K562 (cell line): ENCODE data around the gene HSPA6. TPM values are rescaled to one million over a fixed set of nuclear protein-coding genes. Genes with fewer than 3 reads are reported as not detected.

Experiments used
- ATAC-seq: fragments of 200-7000 bp; cut with Tn5 transposase; 3 replicates; pipeline ENCODE4 v1.9.1; 2020; ENCODE audit warnings: moderate library complexity
- BruUV-seq: library from RNA; stranded (reverse); fragments of 400-500 nt; replicated peaks from 2 replicates; lab custom pipeline; 2021; lab: Mats Ljungman, UMichigan
- CTCF ChIA-PET: fragments of 300-600 bp; formaldehyde crosslinking; extraction: SDS; loops from one replicate; lab custom pipeline; 2021; ENCODE audit warnings: low intra/inter-chr PET ratio; lab: Yijun Ruan, JAX
- POLR2A ChIA-PET: fragments of 300-600, 350-650 bp; sonication (Branson Sonifier 250); formaldehyde crosslinking; extraction: SDS; loops from one replicate; lab custom pipeline; 2021; ENCODE audit warnings: antibody characterized with exemption, inconsistent platforms; lab: Yijun Ruan, JAX
- DNase-seq, 4 experiments: peaks; one replicate each; pipeline versions ENCODE4 v3.0.0 to v3.0.0-alpha.2; 2011 to 2018; ENCODE audit warnings: low spot score in 3 of 4, mixed read lengths in 3 of 4; ENCODE audit errors: extremely low read depth in 1 of 4
- FAIRE-seq: peaks from 2 replicates; lab custom pipeline; 2011; peaks lifted over from hg19 to GRCh38; lab: Jason Lieb, UNC
- H2AFZ ChIP-seq: 2 replicates; pipeline ENCODE4 v1.6.0; 2011; ENCODE audit warnings: low read depth, low read length, control low read depth, inconsistent platforms
- H3K27ac ChIP-seq: fragments of 200-600 bp; 3 replicates; pipeline ENCODE4 v1.8.0; 2011; ENCODE audit warnings: low read depth, mild to moderate bottlenecking, control low read depth, inconsistent platforms, low read length, moderate library complexity, mixed read lengths; ENCODE audit errors: extremely low read depth
- H3K27me3 ChIP-seq, 2 experiments: fragments of 300-600 bp in 1 of 2; 2 replicates in 1 of 2; 3 replicates in 1 of 2; pipeline versions ENCODE4 v1.6.0 to v1.8.0; 2011; ENCODE audit warnings: inconsistent platforms in 2 of 2, low read length in 2 of 2, mild to moderate bottlenecking in 1 of 2, mixed read lengths in 1 of 2, moderate library complexity in 1 of 2; ENCODE audit not compliant: control insufficient read depth in 2 of 2, insufficient read depth in 2 of 2
- H3K36me3 ChIP-seq: fragments of 300-600 bp; 3 replicates; pipeline ENCODE4 v1.8.0; 2011; ENCODE audit warnings: mild to moderate bottlenecking, low read length, inconsistent platforms; ENCODE audit not compliant: control insufficient read depth, insufficient read depth
- H3K4me1 ChIP-seq, 2 experiments: fragments of 200-600 bp in 1 of 2; replicated peaks in 1 of 2; 2 replicates in 1 of 2; 3 replicates in 1 of 2; pipeline versions ENCODE4 v1.5.1 to v1.8.0; 2011; ENCODE audit warnings: inconsistent platforms in 2 of 2, low read length in 2 of 2, mild to moderate bottlenecking in 1 of 2, mixed read lengths in 1 of 2, moderate library complexity in 1 of 2; ENCODE audit not compliant: control insufficient read depth in 2 of 2, insufficient read depth in 2 of 2
- H3K4me2 ChIP-seq: 2 replicates; pipeline ENCODE4 v1.6.1; 2011; ENCODE audit warnings: low read length, control low read depth, inconsistent platforms, mixed read lengths; ENCODE audit not compliant: insufficient read depth
- H3K4me3 ChIP-seq: fragments of 200-600 bp; sonication (generic), shearing (Covaris generic); 2 replicates; pipeline ENCODE4 v1.5.1; 2016; ENCODE audit warnings: control low read depth, inconsistent platforms
- H3K79me2 ChIP-seq: fragments of 200-600 bp; 3 replicates; pipeline ENCODE4 v1.8.0; 2011; ENCODE audit warnings: low read length, inconsistent platforms; ENCODE audit not compliant: control insufficient read depth, insufficient read depth
- H3K9ac ChIP-seq, 2 experiments: 2 replicates each; pipeline versions ENCODE4 v1.6.0 to v1.6.1; 2011; ENCODE audit warnings: low read depth in 2 of 2, low read length in 2 of 2, control low read depth in 1 of 2, inconsistent platforms in 1 of 2, mild to moderate bottlenecking in 1 of 2, mixed read lengths in 1 of 2; ENCODE audit not compliant: insufficient read depth in 1 of 2
- H3K9me1 ChIP-seq: one replicate; pipeline ENCODE4 v1.6.0; 2011; ENCODE audit warnings: inconsistent platforms, mild to moderate bottlenecking, low read length, moderate library complexity; ENCODE audit not compliant: control insufficient read depth, insufficient read depth
- H3K9me3 ChIP-seq: replicated peaks from 2 replicates; pipeline ENCODE4 v1.5.1; 2011; ENCODE audit warnings: low read depth, low read length, inconsistent platforms; ENCODE audit not compliant: control insufficient read depth, insufficient read depth
- H4K20me1 ChIP-seq: replicated peaks from 2 replicates; pipeline ENCODE4 v1.6.1; 2011; ENCODE audit warnings: low read length, inconsistent platforms, mixed read lengths; ENCODE audit not compliant: control insufficient read depth, insufficient read depth
- EP300 ChIP-seq: IDR thresholded peaks from 2 replicates; pipeline ENCODE4 v1.6.1; 2012; ENCODE audit warnings: low read length, improper control_type of control experiment
- HDAC2 ChIP-seq: fragments of 450-650 bp; IDR thresholded peaks from 2 replicates; pipeline ENCODE4 v1.6.1; 2016; ENCODE audit warnings: mild to moderate bottlenecking
- LCOR ChIP-seq: sonication (generic); formaldehyde crosslinking; IDR thresholded peaks from 2 replicates; pipeline ENCODE4 v1.8.0; 2022; ENCODE audit warnings: mild to moderate bottlenecking, missing genetic modification reagents
- RFX1 ChIP-seq: fragments of 450-650 bp; IDR thresholded peaks from 2 replicates; pipeline ENCODE4 v1.6.1; 2016; ENCODE audit warnings: mild to moderate bottlenecking, moderate library complexity
- ZNF140 ChIP-seq: fragments of 250-450 bp; sonication (Bioruptor Pico); IDR thresholded peaks from 2 replicates; pipeline ENCODE4 v1.8.0; 2021; ENCODE audit warnings: moderate library complexity, mild to moderate bottlenecking, inconsistent platforms
- ZNF592 ChIP-seq: fragments of 450-650 bp; IDR thresholded peaks from 2 replicates; pipeline ENCODE4 v1.6.1; 2017; ENCODE audit warnings: antibody characterized with exemption, mild to moderate bottlenecking
- WGBS: fragments of 100-300 bp; shearing (Covaris generic); methylation state at CpG from one replicate; pipeline ENCODE4 v1.1.6; 2016; ENCODE audit warnings: low coverage, mixed read lengths; ENCODE audit not compliant: insufficient coverage; ENCODE audit errors: missing lambda C conversion rate; 5-methylcytosine and 5-hydroxymethylcytosine counted together
- in situ Hi-C: fragments of 300-500 bp; cut with MboI; formaldehyde crosslinking; loops from 4 replicates; pipeline ENCODE4 v1.15.0; 2018; ENCODE audit warnings: inconsistent platforms, mixed read lengths
- intact Hi-C: fragments of 100-400 bp; cut with micrococcal nuclease; formaldehyde crosslinking; loops from 2 replicates; pipeline ENCODE4 v1.14.2; 2022
- polyA plus RNA-seq, 8 experiments: library from polyadenylated mRNA; depleted of rRNA in 4 of 8; stranded (reverse) in 5 of 8; unstranded in 3 of 8; fragments of >200 nt; fragmentation: Nextera tagmentation in 2 of 8; fragmentation: Illumina TruSeq in 1 of 8; extraction: Ambion mirVana in 2 of 8; extraction: Trizol in 1 of 8; gene quantifications; 2 replicates each; pipeline versions ENCODE4 v1.2.1 to v1.2.3, GENCODE V29; 2011 to 2014; ENCODE audit warnings: inconsistent platforms in 1 of 8, missing spikeins in 1 of 8
- total RNA-seq, 7 experiments: library from RNA; depleted of rRNA in 6 of 7; stranded (reverse); fragments of >200 nt in 6 of 7; fragmentation: Illumina TruSeq in 2 of 7; extraction: Trizol in 2 of 7; gene quantifications; 2 replicates each; pipeline versions ENCODE4 v1.2.1 to v1.2.3, GENCODE V29; 2011 to 2021; ENCODE audit warnings: low replicate concordance in 1 of 7
- TF ChIP-seq, protein P1 (sequence below), 2 experiments: fragments of 250-450 bp in 1 of 2; fragments of 450-650 bp in 1 of 2; sonication (Bioruptor Pico) in 1 of 2; IDR thresholded peaks; 2 replicates each; pipeline versions ENCODE4 v1.6.1 to v1.8.0; 2016 to 2021; ENCODE audit warnings: mild to moderate bottlenecking in 2 of 2, moderate library complexity in 2 of 2, missing compliant biosample characterization in 1 of 2, missing genetic modification characterization in 1 of 2
- TF ChIP-seq, protein P2 (sequence below): fragments of 200-800 bp; sonication (Bioruptor generic); IDR thresholded peaks from 2 replicates; pipeline ENCODE4 v1.6.1; 2017; ENCODE audit warnings: missing genetic modification characterization, missing compliant biosample characterization

The HSPA6 gene
- total and polyA plus RNA-seq, 9 of the 15 experiments (the other 6 are each of a cell fraction or from before 2014, with no cell fraction given) = 0.15 to 10.0 (median 2.4) TPM

GRCh38 chr1:161502181-161502580 lies 22.2 kb upstream of the HSPA6 start:
- intact Hi-C loops (no loop called here), in situ Hi-C loops (no loop called here)
- no peaks in the 10 kb centered on the region for H3K27me3 ChIP-seq
- DNase-seq (no peak), FAIRE-seq (no peak), ATAC-seq (no peak)
- peak overlapping the region in 1 of 2 experiments; percentile 15; a peak in 3 of 4 replicates for H3K9ac ChIP-seq
- H3K9me1 ChIP-seq = no peaks in the 10 kb centered on the region
- peaks cover 13 to 46% of the 10 kb centered on the region in 2 experiments for H3K4me1 ChIP-seq
- BruUV-seq = no TSS peak
- no peak overlapping the region for H3K4me3 ChIP-seq
- ChIA-PET CTCF (no interaction called here), POLR2A (interaction anchor here (0.8 kb wide), 1 partner anchor 265 kb away, joined by 3 read pairs; no protein-coding TSS in a partner anchor)
- H3K9me3 ChIP-seq = no peaks in the 10 kb centered on the region
- peak overlapping the region; percentile 87 for H3K27ac ChIP-seq
- peak overlapping the region; percentile 74 for H2AFZ ChIP-seq
- 12% methylated on average over 4 of the region's 4 CpGs for WGBS
- TF ChIP-seq, protein P1, sequence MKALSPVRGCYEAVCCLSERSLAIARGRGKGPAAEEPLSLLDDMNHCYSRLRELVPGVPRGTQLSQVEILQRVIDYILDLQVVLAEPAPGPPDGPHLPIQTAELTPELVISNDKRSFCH (CRISPR knock-in tag; IDR thresholded peaks at IDR 0.05) = no peak
- TF ChIP-seq, protein P1 (tag; IDR thresholded peaks at IDR 0.05) = peak; percentile 75
- TF ChIP-seq HDAC2 (no peak), ZNF140 (CRISPR knock-in tag) (no peak), EP300 (no peak), RFX1 (no peak), LCOR (CRISPR knock-in tag) (no peak), ZNF592 (peak; percentile 33; the same call in 1 of the 2 replicates)
- TF ChIP-seq, protein P2, sequence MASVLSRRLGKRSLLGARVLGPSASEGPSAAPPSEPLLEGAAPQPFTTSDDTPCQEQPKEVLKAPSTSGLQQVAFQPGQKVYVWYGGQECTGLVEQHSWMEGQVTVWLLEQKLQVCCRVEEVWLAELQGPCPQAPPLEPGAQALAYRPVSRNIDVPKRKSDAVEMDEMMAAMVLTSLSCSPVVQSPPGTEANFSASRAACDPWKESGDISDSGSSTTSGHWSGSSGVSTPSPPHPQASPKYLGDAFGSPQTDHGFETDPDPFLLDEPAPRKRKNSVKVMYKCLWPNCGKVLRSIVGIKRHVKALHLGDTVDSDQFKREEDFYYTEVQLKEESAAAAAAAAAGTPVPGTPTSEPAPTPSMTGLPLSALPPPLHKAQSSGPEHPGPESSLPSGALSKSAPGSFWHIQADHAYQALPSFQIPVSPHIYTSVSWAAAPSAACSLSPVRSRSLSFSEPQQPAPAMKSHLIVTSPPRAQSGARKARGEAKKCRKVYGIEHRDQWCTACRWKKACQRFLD (CRISPR knock-in tag) = peak; percentile 35; the same call in 1 of the 2 replicates
- peak overlapping the region; percentile 15; the same call in 1 of the 2 replicates for H3K4me2 ChIP-seq
- H3K79me2 ChIP-seq = peaks cover 31% of the 10 kb centered on the region
- peaks cover 4% of the 10 kb centered on the region; the same call in 1 of the 3 replicates for H3K36me3 ChIP-seq
- H4K20me1 ChIP-seq = no peaks in the 10 kb centered on the region
